ENCODE results near the gene PARD3B. TPM values are rescaled to one million over a fixed set of nuclear protein-coding genes. Genes with fewer than 3 reads are reported as not detected.
A peak's percentile ranks its signal among the peaks of the same experiment; 100 is the strongest.

The PARD3B gene
- polyA plus RNA-seq, 3 donors = 33.1 to 35.6 (median 33.6) TPM

GRCh38 chr2:205276116-205276777 is 731.0 kb downstream of the PARD3B start:
- no peak for DNase-seq (ENCODE audit: extremely low read depth in 1 of 11, low read depth in 9 of 11, low spot score in 4 of 11)

GRCh38 chr2:205280596-205281236 is 735.4 kb downstream of the PARD3B start:
- peak in 5 of 11 donors; percentile 4 to 32 (median 31) for DNase-seq (ENCODE audit: extremely low read depth in 1 of 11, low read depth in 9 of 11, low spot score in 4 of 11)

- DNase-seq (ENCODE audit: extremely low read depth in 1 of 11, low read depth in 9 of 11, low spot score in 4 of 11) = peak in 7 of 11 donors; percentile 17 to 49 (median 32)
Measured at GRCh38 chr2:205283736-205284270, 738.5 kb downstream of the PARD3B start.

- no peak for DNase-seq (ENCODE audit: extremely low read depth in 1 of 11, low read depth in 9 of 11, low spot score in 4 of 11)
Measured at GRCh38 chr2:205284334-205284733, 739.1 kb downstream of the PARD3B start.

GRCh38 chr2:205287316-205287715 is 742.0 kb downstream of the PARD3B start:
- DNase-seq (ENCODE audit: extremely low read depth in 1 of 11, low read depth in 9 of 11, low spot score in 4 of 11) = no peak

- no peak for DNase-seq (ENCODE audit: extremely low read depth in 1 of 11, low read depth in 9 of 11, low spot score in 4 of 11)
Measured at GRCh38 chr2:205288686-205289085, 743.4 kb downstream of the PARD3B start.

GRCh38 chr2:205290299-205290698 is 745.0 kb downstream of the PARD3B start:
- no peak for DNase-seq (ENCODE audit: extremely low read depth in 1 of 11, low read depth in 9 of 11, low spot score in 4 of 11)

GRCh38 chr2:205292665-205293295 is 747.5 kb downstream of the PARD3B start:
- DNase-seq (ENCODE audit: extremely low read depth in 1 of 11, low read depth in 9 of 11, low spot score in 4 of 11) = no peak

- no peak for DNase-seq (ENCODE audit: extremely low read depth in 1 of 11, low read depth in 9 of 11, low spot score in 4 of 11)
Measured at GRCh38 chr2:205293559-205293958, 748.3 kb downstream of the PARD3B start.

GRCh38 chr2:205296959-205297358 is 751.7 kb downstream of the PARD3B start:
- DNase-seq (ENCODE audit: extremely low read depth in 1 of 11, low read depth in 9 of 11, low spot score in 4 of 11) = no peak

- no peak for DNase-seq (ENCODE audit: extremely low read depth in 1 of 11, low read depth in 9 of 11, low spot score in 4 of 11)
Measured at GRCh38 chr2:205297368-205297767, 752.1 kb downstream of the PARD3B start.

- DNase-seq (ENCODE audit: extremely low read depth in 1 of 11, low read depth in 9 of 11, low spot score in 4 of 11) = no peak
Measured at GRCh38 chr2:205297846-205298245, 752.6 kb downstream of the PARD3B start.

GRCh38 chr2:205311201-205311600 is 765.9 kb downstream of the PARD3B start:
- no peak for DNase-seq (ENCODE audit: extremely low read depth in 1 of 11, low read depth in 9 of 11, low spot score in 4 of 11)

- DNase-seq (ENCODE audit: extremely low read depth in 1 of 11, low read depth in 9 of 11, low spot score in 4 of 11) = no peak
Measured at GRCh38 chr2:205321231-205321630, 776.0 kb downstream of the PARD3B start.

- no peak for DNase-seq (ENCODE audit: extremely low read depth in 1 of 11, low read depth in 9 of 11, low spot score in 4 of 11)
Measured at GRCh38 chr2:205323929-205324328, 778.7 kb downstream of the PARD3B start.

- DNase-seq (ENCODE audit: extremely low read depth in 1 of 11, low read depth in 9 of 11, low spot score in 4 of 11) = no peak
Measured at GRCh38 chr2:205324355-205324754, 779.1 kb downstream of the PARD3B start.

GRCh38 chr2:205333351-205333750 is 788.1 kb downstream of the PARD3B start:
- no peak for DNase-seq (ENCODE audit: extremely low read depth in 1 of 11, low read depth in 9 of 11, low spot score in 4 of 11)

- no peak for DNase-seq (ENCODE audit: extremely low read depth in 1 of 11, low read depth in 9 of 11, low spot score in 4 of 11)
Measured at GRCh38 chr2:205337274-205337673, 792.0 kb downstream of the PARD3B start.

GRCh38 chr2:205338156-205338555 is 792.9 kb downstream of the PARD3B start:
- no peak for DNase-seq (ENCODE audit: extremely low read depth in 1 of 11, low read depth in 9 of 11, low spot score in 4 of 11)

GRCh38 chr2:205343103-205343502 is 797.8 kb downstream of the PARD3B start:
- DNase-seq (ENCODE audit: extremely low read depth in 1 of 11, low read depth in 9 of 11, low spot score in 4 of 11) = no peak

Data from renal cortex interstitium (tissue), 11 donors.